Stomach smooth muscle (tissue), 2 donors: ENCODE data around the gene FHOD3.
"Not testable (repeated sequence)": the region's sequence is repeated elsewhere in the genome, so short reads cannot be mapped to it uniquely, and the experiment has no call there.

ENCODE experiments used
- H3K27ac ChIP-seq: one replicate; pipeline ENCODE4 v1.7.0; 2013; ENCODE audit warnings: mild to moderate bottlenecking, low read length, inconsistent platforms
- H3K27me3 ChIP-seq, 2 donors: one replicate each; pipeline ENCODE4 v1.7.0; 2013; ENCODE audit warnings: low read length in 2 of 2; ENCODE audit not compliant: insufficient read depth in 2 of 2, control insufficient read depth in 1 of 2
- H3K36me3 ChIP-seq, 2 donors: one replicate each; pipeline ENCODE4 v1.7.0; 2013; ENCODE audit warnings: low read length in 2 of 2; ENCODE audit not compliant: control insufficient read depth in 2 of 2, insufficient read depth in 2 of 2
- H3K4me1 ChIP-seq: one replicate; pipeline ENCODE4 v1.7.0; 2013; ENCODE audit warnings: low read length; ENCODE audit not compliant: control insufficient read depth, insufficient read depth
- H3K4me3 ChIP-seq, 2 donors: one replicate each; pipeline ENCODE4 v1.7.0; 2013; ENCODE audit warnings: low read length in 2 of 2
- H3K9ac ChIP-seq, 2 donors: one replicate each; pipeline ENCODE4 v1.7.0; 2013; ENCODE audit warnings: low read length in 2 of 2, mild to moderate bottlenecking in 1 of 2
- H3K9me3 ChIP-seq, 2 donors: one replicate each; pipeline ENCODE4 v1.7.0; 2013; ENCODE audit warnings: low read length in 2 of 2; ENCODE audit not compliant: control insufficient read depth in 2 of 2
- donor health status: healthy.
- donor health status: Pancreatic carcinoma.

FHOD3 gene

GRCh38 chr18:36547544-36547943 is 250.0 kb downstream of the FHOD3 start:
- H3K9ac ChIP-seq: no peak overlapping the region

GRCh38 chr18:36551274-36551673 is 253.8 kb downstream of the FHOD3 start:
- H3K4me1 ChIP-seq, H3K9me3 ChIP-seq, H3K27me3 ChIP-seq, H3K36me3 ChIP-seq, H3K4me3 ChIP-seq, H3K9ac ChIP-seq, H3K27ac ChIP-seq: not testable (repeated sequence)

More at GRCh38 chr18:36547544-36547943, 250.0 kb downstream of the FHOD3 start:
- no peak overlapping the region for H3K27ac ChIP-seq
- no peak overlapping the region for H3K4me3 ChIP-seq
- no peaks in the 10 kb centered on the region for H3K27me3 ChIP-seq
- H3K9me3 ChIP-seq: no peaks in the 10 kb centered on the region
- no peaks in the 10 kb centered on the region for H3K36me3 ChIP-seq
- H3K4me1 ChIP-seq: peaks cover 10% of the 10 kb centered on the region

- Histone ChIP-seq H3K27ac (no peak overlapping the region), H3K4me1 (no peaks in the 10 kb centered on the region), H3K36me3 (no peaks in the 10 kb centered on the region), H3K4me3 (no peak overlapping the region), H3K9ac (no peak overlapping the region), H3K27me3 (no peaks in the 10 kb centered on the region), H3K9me3 (no peaks in the 10 kb centered on the region)
Measured at GRCh38 chr18:36558234-36558633, 260.7 kb downstream of the FHOD3 start.

GRCh38 chr18:36559149-36559857 is 261.8 kb downstream of the FHOD3 start:
- Histone ChIP-seq H3K27me3 (no peaks in the 10 kb centered on the region), H3K27ac (no peak overlapping the region), H3K4me1 (no peaks in the 10 kb centered on the region), H3K36me3 (no peaks in the 10 kb centered on the region), H3K9me3 (no peaks in the 10 kb centered on the region), H3K4me3 (no peak overlapping the region), H3K9ac (no peak overlapping the region)

GRCh38 chr18:36560187-36560586 is 262.7 kb downstream of the FHOD3 start:
- Histone ChIP-seq H3K4me1 (no peaks in the 10 kb centered on the region), H3K4me3 (no peak overlapping the region), H3K36me3 (no peaks in the 10 kb centered on the region), H3K9me3 (no peaks in the 10 kb centered on the region), H3K27me3 (no peaks in the 10 kb centered on the region), H3K27ac (no peak overlapping the region), H3K9ac (no peak overlapping the region)

GRCh38 chr18:36561046-36561445 is 263.5 kb downstream of the FHOD3 start:
- H3K36me3 ChIP-seq: no peaks in the 10 kb centered on the region
- H3K27ac ChIP-seq: no peak overlapping the region
- H3K4me1 ChIP-seq: no peaks in the 10 kb centered on the region
- H3K9me3 ChIP-seq: no peaks in the 10 kb centered on the region
- H3K4me3 ChIP-seq: no peak overlapping the region
- H3K27me3 ChIP-seq: no peaks in the 10 kb centered on the region
- H3K9ac ChIP-seq: no peak overlapping the region

GRCh38 chr18:36564841-36565240 is 267.3 kb downstream of the FHOD3 start:
- H3K9ac ChIP-seq: no peak overlapping the region
- H3K27ac ChIP-seq: no peak overlapping the region
- H3K36me3 ChIP-seq: no peaks in the 10 kb centered on the region
- no peaks in the 10 kb centered on the region for H3K4me1 ChIP-seq
- H3K4me3 ChIP-seq: no peak overlapping the region
- H3K27me3 ChIP-seq: no peaks in the 10 kb centered on the region
- no peaks in the 10 kb centered on the region for H3K9me3 ChIP-seq

GRCh38 chr18:36567800-36568199 is 270.3 kb downstream of the FHOD3 start:
- Histone ChIP-seq H3K27me3 (no peaks in the 10 kb centered on the region), H3K9me3 (no peaks in the 10 kb centered on the region), H3K4me3 (no peak overlapping the region), H3K27ac (no peak overlapping the region), H3K4me1 (no peaks in the 10 kb centered on the region), H3K36me3 (no peaks in the 10 kb centered on the region), H3K9ac (no peak overlapping the region)

GRCh38 chr18:36568487-36568886 is 271.0 kb downstream of the FHOD3 start:
- H3K9me3 ChIP-seq: no peaks in the 10 kb centered on the region
- H3K4me3 ChIP-seq: no peak overlapping the region
- no peaks in the 10 kb centered on the region for H3K36me3 ChIP-seq
- no peak overlapping the region for H3K9ac ChIP-seq
- no peaks in the 10 kb centered on the region for H3K27me3 ChIP-seq
- H3K4me1 ChIP-seq: no peaks in the 10 kb centered on the region
- H3K27ac ChIP-seq: no peak overlapping the region

GRCh38 chr18:36572135-36572856 is 274.8 kb downstream of the FHOD3 start:
- no peaks in the 10 kb centered on the region for H3K4me1 ChIP-seq
- no peaks in the 10 kb centered on the region for H3K27me3 ChIP-seq
- H3K9ac ChIP-seq: no peak overlapping the region
- H3K4me3 ChIP-seq: no peak overlapping the region
- no peak overlapping the region for H3K27ac ChIP-seq
- no peaks in the 10 kb centered on the region for H3K9me3 ChIP-seq
- no peaks in the 10 kb centered on the region for H3K36me3 ChIP-seq

GRCh38 chr18:36576339-36576738 is 278.8 kb downstream of the FHOD3 start:
- Histone ChIP-seq H3K27ac (no peak overlapping the region), H3K27me3 (no peaks in the 10 kb centered on the region), H3K9me3 (no peaks in the 10 kb centered on the region), H3K36me3 (no peaks in the 10 kb centered on the region), H3K4me1 (peaks cover 10% of the 10 kb centered on the region), H3K4me3 (no peak overlapping the region), H3K9ac (no peak overlapping the region)
